HCT116 (cell line): Measurements from ENCODE around the gene TMEM187. TPM values are rescaled to one million over a fixed set of nuclear protein-coding genes. Genes with fewer than 3 reads are reported as not detected.

ENCODE experiments used
- ATAC-seq: fragments of 200-7000 bp; cut with Tn5 transposase; 2 replicates; pipeline ENCODE4 v1.9.1; 2020; ENCODE audit warnings: mild to moderate bottlenecking, moderate library complexity
- BruUV-seq: library from RNA; stranded (reverse); fragments of 400-500 nt; replicated peaks from 2 replicates; lab custom pipeline; 2021; lab: Mats Ljungman, UMichigan
- CTCF ChIA-PET: fragments of 300-600 bp; sonication (Branson Sonifier 250); formaldehyde crosslinking; loops from one replicate; lab custom pipeline; 2021; ENCODE audit warnings: antibody characterized with exemption; lab: Charles Lee
- POLR2A ChIA-PET: fragments of 300-600, 350-600 bp; sonication (Branson Sonifier 250); formaldehyde crosslinking; loops from one replicate; lab custom pipeline; 2021; ENCODE audit warnings: antibody characterized with exemption; lab: Charles Lee
- RAD21 ChIA-PET, 2 experiments: fragments of 300-600 bp; sonication (Branson Sonifier 250); formaldehyde crosslinking; loops; one replicate each; lab custom pipeline; 2023; ENCODE audit warnings: low total read pairs in 2 of 2; ENCODE audit not compliant: uncharacterized antibody in 2 of 2, unreplicated experiment in 2 of 2, low non-redundant PET in 1 of 2; lab: Charles Lee
- DNase-seq: peaks from one replicate; pipeline ENCODE4 v3.0.0-alpha.2; 2010; ENCODE audit warnings: low read depth, low spot score
- H2AFZ ChIP-seq: fragments of 200-600 bp; shearing (Covaris generic), sonication (generic); 2 replicates; pipeline ENCODE4 v1.6.1; 2017; ENCODE audit warnings: low read depth, mixed run types, mixed read lengths, antibody characterized with exemption, low read length; ENCODE audit not compliant: poor library complexity, severe bottlenecking
- H3K27ac ChIP-seq: 2 replicates; pipeline ENCODE4 v1.5.1; 2012; ENCODE audit warnings: low read depth, low read length
- H3K27me3 ChIP-seq: fragments of 200-600 bp; sonication (generic); 2 replicates; pipeline ENCODE4 v1.6.1; 2016; ENCODE audit warnings: mixed run types, low read length, mixed read lengths; ENCODE audit not compliant: insufficient read depth
- H3K36me3 ChIP-seq, 2 experiments: fragments of 200-500 bp in 1 of 2; fragments of 200-600 bp in 1 of 2; sonication (Bioruptor generic) in 1 of 2; sonication (generic) in 1 of 2; 2 replicates each; pipeline versions ENCODE4 v1.5.1 to v1.6.1; 2014 to 2016; ENCODE audit warnings: low read length in 2 of 2, inconsistent platforms in 1 of 2, mixed read lengths in 1 of 2, mixed run types in 1 of 2; ENCODE audit not compliant: insufficient read depth in 2 of 2, control insufficient read depth in 1 of 2
- H3K4me1 ChIP-seq, 2 experiments: fragments of 200-600 bp in 1 of 2; sonication (generic) in 1 of 2; 2 replicates each; pipeline versions ENCODE4 v1.5.1 to v1.6.1; 2012 to 2017; ENCODE audit warnings: low read length in 2 of 2, inconsistent platforms in 1 of 2, mild to moderate bottlenecking in 1 of 2, mixed read lengths in 1 of 2, mixed run types in 1 of 2, moderate library complexity in 1 of 2; ENCODE audit not compliant: insufficient read depth in 2 of 2, control insufficient read depth in 1 of 2
- H3K4me2 ChIP-seq: fragments of 200-600 bp; sonication (generic); 2 replicates; pipeline ENCODE4 v1.6.1; 2017; ENCODE audit warnings: mixed run types, low read length, mixed read lengths
- H3K4me3 ChIP-seq, 2 experiments: fragments of 200-600 bp in 1 of 2; sonication (generic) in 1 of 2; replicated peaks in 1 of 2; 2 replicates each; pipeline ENCODE4 v1.5.1; 2011 to 2016; ENCODE audit warnings: low read length in 2 of 2, control low read depth in 1 of 2, low read depth in 1 of 2, mild to moderate bottlenecking in 1 of 2, mixed read lengths in 1 of 2, mixed run types in 1 of 2
- H3K79me2 ChIP-seq: fragments of 200-600 bp; sonication (generic); 2 replicates; pipeline ENCODE4 v1.6.1; 2017; ENCODE audit warnings: mild to moderate bottlenecking, mixed run types, low read length, moderate library complexity, mixed read lengths; ENCODE audit not compliant: insufficient read depth
- H3K9ac ChIP-seq: fragments of 200-600 bp; sonication (generic); 2 replicates; pipeline ENCODE4 v1.6.1; 2016; ENCODE audit warnings: low read length, mixed read lengths
- H3K9me2 ChIP-seq: fragments of 200-600 bp; sonication (generic), shearing (Covaris generic); 2 replicates; pipeline ENCODE4 v1.6.1; 2017; ENCODE audit warnings: mixed run types, mild to moderate bottlenecking, moderate library complexity; ENCODE audit not compliant: insufficient read depth
- H3K9me3 ChIP-seq, 2 experiments: fragments of 200-500 bp in 1 of 2; fragments of 200-600 bp in 1 of 2; sonication (Bioruptor generic) in 1 of 2; sonication (generic) in 1 of 2; 2 replicates each; pipeline ENCODE4 v1.6.1; 2014 to 2017; ENCODE audit warnings: low read length in 2 of 2, mixed read lengths in 2 of 2, inconsistent platforms in 1 of 2, low read depth in 1 of 2, mild to moderate bottlenecking in 1 of 2, mixed run types in 1 of 2, moderate library complexity in 1 of 2; ENCODE audit not compliant: control insufficient read depth in 1 of 2, insufficient read depth in 1 of 2
- H4K20me1 ChIP-seq: fragments of 200-600 bp; sonication (generic), shearing (Covaris generic); 2 replicates; pipeline ENCODE4 v1.6.1; 2017; ENCODE audit warnings: mixed run types, mild to moderate bottlenecking, moderate library complexity; ENCODE audit not compliant: insufficient read depth
- EGR1 ChIP-seq: IDR thresholded peaks from 2 replicates; pipeline ENCODE4 v1.6.1; 2012; ENCODE audit warnings: low read depth
- ELF1 ChIP-seq: IDR thresholded peaks from 2 replicates; pipeline ENCODE4 v1.6.1; 2012; ENCODE audit warnings: low read depth, borderline replicate concordance
- EZH2phosphoT487 ChIP-seq: fragments of 200-600 bp; IDR thresholded peaks from 2 replicates; pipeline ENCODE4 v1.6.1; 2018; ENCODE audit warnings: antibody characterized with exemption, borderline replicate concordance
- FOSL1 ChIP-seq: IDR thresholded peaks from 2 replicates; pipeline ENCODE4 v1.6.1; 2012; ENCODE audit warnings: low read depth
- POLR2AphosphoS5 ChIP-seq: IDR thresholded peaks from 2 replicates; pipeline ENCODE4 v1.6.1; 2011; ENCODE audit warnings: mild to moderate bottlenecking, low read depth, low read length, moderate library complexity
- RAD21 ChIP-seq: IDR thresholded peaks from 2 replicates; pipeline ENCODE4 v1.6.1; 2012; ENCODE audit warnings: low read depth, mild to moderate bottlenecking
- SIN3A ChIP-seq: IDR thresholded peaks from 2 replicates; pipeline ENCODE4 v1.6.1; 2012; ENCODE audit warnings: low read depth
- SP1 ChIP-seq: IDR thresholded peaks from 2 replicates; pipeline ENCODE4 v1.6.1; 2012; ENCODE audit warnings: low read depth
- SRF ChIP-seq: IDR thresholded peaks from 2 replicates; pipeline ENCODE4 v1.6.1; 2012; ENCODE audit warnings: low read depth
- ZFX ChIP-seq: fragments of 450-650 bp; IDR thresholded peaks from 2 replicates; pipeline ENCODE4 v1.6.1; 2017
- ZNF274 ChIP-seq: fragments of 200-500 bp; sonication (Bioruptor generic); IDR thresholded peaks from 2 replicates; pipeline ENCODE4 v1.6.1; 2014; ENCODE audit warnings: mild to moderate bottlenecking, low read depth, low read length, inconsistent platforms
- intact Hi-C: fragments of 100-400 bp; cut with micrococcal nuclease; formaldehyde crosslinking; loops from 2 replicates; pipeline ENCODE4 v1.10.0; 2022
- total RNA-seq: library from RNA; stranded (reverse); gene quantifications from one replicate; pipeline ENCODE4 v1.2.1, GENCODE V29; 2021; ENCODE audit not compliant: unreplicated experiment
- TF ChIP-seq, protein P1 (sequence below): IDR thresholded peaks from 2 replicates; pipeline ENCODE4 v1.6.1; 2011; ENCODE audit warnings: mild to moderate bottlenecking, low read length, moderate library complexity; ENCODE audit not compliant: insufficient replicate concordance; ENCODE audit errors: extremely low read depth
- TF ChIP-seq, protein P2 (sequence below), 3 experiments: fragments of 200-600 bp in 1 of 3; sonication (generic) in 1 of 3; IDR thresholded peaks in 2 of 3; conservative IDR thresholded peaks in 1 of 3; 2 replicates each; pipeline ENCODE4 v1.5.1; 2012 to 2017; ENCODE audit warnings: low read depth in 2 of 3, low read length in 2 of 3, antibody characterized with exemption in 1 of 3, borderline replicate concordance in 1 of 3, control low read depth in 1 of 3, mild to moderate bottlenecking in 1 of 3, mixed read lengths in 1 of 3, mixed run types in 1 of 3, moderate library complexity in 1 of 3; ENCODE audit not compliant: insufficient read depth in 1 of 3

The TMEM187 gene
- total RNA-seq, 1 experiment from 2014 or later = 12.6 TPM

DNA sequence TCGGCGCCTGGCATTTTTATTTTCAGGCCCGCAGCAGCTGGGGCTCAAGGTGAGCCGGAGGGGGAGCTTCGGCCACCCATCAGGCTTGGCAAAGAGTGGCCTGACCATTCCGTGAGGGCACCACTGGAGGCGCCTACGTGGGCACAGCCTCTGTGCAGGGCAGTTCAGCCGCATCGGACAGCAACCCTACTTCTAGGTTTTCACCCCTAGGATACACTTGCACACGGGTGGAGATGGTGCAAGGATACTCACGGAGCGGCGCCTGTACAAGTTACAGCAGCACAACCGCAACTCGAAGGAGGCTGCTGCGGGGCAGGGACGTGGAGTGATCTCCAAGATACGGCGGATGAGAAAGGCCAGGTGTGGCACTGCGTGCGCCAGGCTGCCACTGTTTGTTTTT is 11.8 kb upstream of the TMEM187 start:
- Histone ChIP-seq H3K9me2 (no peaks in the 10 kb centered on the region), H3K4me3 (no peak overlapping the region), H3K79me2 (peaks cover 46% of the 10 kb centered on the region), H3K27me3 (no peaks in the 10 kb centered on the region), H2AFZ (no peak overlapping the region), H3K4me2 (no peak overlapping the region), H3K9ac (no peak overlapping the region), H4K20me1 (no peaks in the 10 kb centered on the region), H3K9me3 (no peaks in the 10 kb centered on the region), H3K27ac (no peak overlapping the region), H3K36me3 (peaks cover 10 to 15% of the 10 kb centered on the region in 2 experiments; a peak in 3 of 4 replicates), H3K4me1 (no peaks in the 10 kb centered on the region)
- TF ChIP-seq ZFX (no peak), ZNF274 (no peak)
- ChIA-PET POLR2A (no interaction called here), RAD21 (no interaction called here), CTCF (interaction anchor here (1.5 kb wide), 1 partner anchor 13 kb away, joined by 4 read pairs; no protein-coding TSS in a partner anchor)
- DNase-seq = no peak
- intact Hi-C loops = no loop called here
- no TSS peak for BruUV-seq
- no peak for ATAC-seq

DNA sequence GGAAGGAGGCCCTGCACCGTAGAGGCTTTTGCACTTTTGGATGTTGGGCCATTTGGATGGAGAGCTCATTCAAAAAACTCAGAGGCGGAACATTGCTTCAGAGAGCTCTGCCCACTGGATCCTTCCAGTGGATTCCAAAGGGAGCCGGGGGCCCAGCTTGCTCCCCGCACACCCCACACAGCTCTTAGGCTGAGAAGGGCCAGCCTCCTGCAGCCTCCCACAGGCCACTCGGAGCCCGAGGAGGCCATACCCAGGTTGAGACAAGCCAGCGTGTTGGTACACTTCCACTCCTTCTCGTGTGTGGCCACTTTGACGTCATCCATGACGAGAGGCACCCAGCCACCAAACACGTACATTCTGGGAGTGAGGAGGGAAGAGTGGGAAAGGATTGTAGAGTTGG is 11.3 kb upstream of the TMEM187 start:
- Histone ChIP-seq H3K27me3 (no peaks in the 10 kb centered on the region), H3K9ac (no peak overlapping the region), H3K9me3 (no peaks in the 10 kb centered on the region)
- no peak for TF ChIP-seq SRF
- no peak for TF ChIP-seq ZNF274
- TF ChIP-seq, protein P1, sequence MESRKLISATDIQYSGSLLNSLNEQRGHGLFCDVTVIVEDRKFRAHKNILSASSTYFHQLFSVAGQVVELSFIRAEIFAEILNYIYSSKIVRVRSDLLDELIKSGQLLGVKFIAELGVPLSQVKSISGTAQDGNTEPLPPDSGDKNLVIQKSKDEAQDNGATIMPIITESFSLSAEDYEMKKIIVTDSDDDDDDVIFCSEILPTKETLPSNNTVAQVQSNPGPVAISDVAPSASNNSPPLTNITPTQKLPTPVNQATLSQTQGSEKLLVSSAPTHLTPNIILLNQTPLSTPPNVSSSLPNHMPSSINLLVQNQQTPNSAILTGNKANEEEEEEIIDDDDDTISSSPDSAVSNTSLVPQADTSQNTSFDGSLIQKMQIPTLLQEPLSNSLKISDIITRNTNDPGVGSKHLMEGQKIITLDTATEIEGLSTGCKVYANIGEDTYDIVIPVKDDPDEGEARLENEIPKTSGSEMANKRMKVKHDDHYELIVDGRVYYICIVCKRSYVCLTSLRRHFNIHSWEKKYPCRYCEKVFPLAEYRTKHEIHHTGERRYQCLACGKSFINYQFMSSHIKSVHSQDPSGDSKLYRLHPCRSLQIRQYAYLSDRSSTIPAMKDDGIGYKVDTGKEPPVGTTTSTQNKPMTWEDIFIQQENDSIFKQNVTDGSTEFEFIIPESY = no peak
- no peak for TF ChIP-seq EZH2phosphoT487
- no peak for TF ChIP-seq FOSL1
- TF ChIP-seq SP1 = no peak
- TF ChIP-seq POLR2AphosphoS5 = no peak
- TF ChIP-seq ELF1 = no peak
- no peak for TF ChIP-seq ZFX
- no peak for TF ChIP-seq RAD21
- TF ChIP-seq, protein P2, sequence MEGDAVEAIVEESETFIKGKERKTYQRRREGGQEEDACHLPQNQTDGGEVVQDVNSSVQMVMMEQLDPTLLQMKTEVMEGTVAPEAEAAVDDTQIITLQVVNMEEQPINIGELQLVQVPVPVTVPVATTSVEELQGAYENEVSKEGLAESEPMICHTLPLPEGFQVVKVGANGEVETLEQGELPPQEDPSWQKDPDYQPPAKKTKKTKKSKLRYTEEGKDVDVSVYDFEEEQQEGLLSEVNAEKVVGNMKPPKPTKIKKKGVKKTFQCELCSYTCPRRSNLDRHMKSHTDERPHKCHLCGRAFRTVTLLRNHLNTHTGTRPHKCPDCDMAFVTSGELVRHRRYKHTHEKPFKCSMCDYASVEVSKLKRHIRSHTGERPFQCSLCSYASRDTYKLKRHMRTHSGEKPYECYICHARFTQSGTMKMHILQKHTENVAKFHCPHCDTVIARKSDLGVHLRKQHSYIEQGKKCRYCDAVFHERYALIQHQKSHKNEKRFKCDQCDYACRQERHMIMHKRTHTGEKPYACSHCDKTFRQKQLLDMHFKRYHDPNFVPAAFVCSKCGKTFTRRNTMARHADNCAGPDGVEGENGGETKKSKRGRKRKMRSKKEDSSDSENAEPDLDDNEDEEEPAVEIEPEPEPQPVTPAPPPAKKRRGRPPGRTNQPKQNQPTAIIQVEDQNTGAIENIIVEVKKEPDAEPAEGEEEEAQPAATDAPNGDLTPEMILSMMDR (IDR thresholded peaks at IDR 0.05 in 2 of 3, conservative IDR thresholded peaks at IDR 0.05 in 1 of 3; ENCODE audit: borderline replicate concordance in 1 of 3, insufficient read depth in 1 of 3, low read depth in 2 of 3, low read length in 2 of 3) = no peak
- TF ChIP-seq SIN3A = no peak
- TF ChIP-seq EGR1 = no peak
- TF ChIP-seq, all 23 proteins: peak for 0
- no peaks in the 10 kb centered on the region for H3K4me1 ChIP-seq
- H4K20me1 ChIP-seq = no peaks in the 10 kb centered on the region
- H3K79me2 ChIP-seq = peaks cover 51% of the 10 kb centered on the region
- H2AFZ ChIP-seq = no peak overlapping the region
- ATAC-seq = no peak
- H3K9me2 ChIP-seq = no peaks in the 10 kb centered on the region
- H3K4me2 ChIP-seq = no peak overlapping the region
- ChIA-PET CTCF (interaction anchor here (1.5 kb wide), 1 partner anchor 14 kb away, joined by 4 read pairs; no protein-coding TSS in a partner anchor), POLR2A (no interaction called here), RAD21 (no interaction called here)
- peaks cover 10 to 15% of the 10 kb centered on the region in 2 experiments; a peak in 3 of 4 replicates for H3K36me3 ChIP-seq
- H3K4me3 ChIP-seq = no peak overlapping the region
- no peak for DNase-seq
- no peak overlapping the region for H3K27ac ChIP-seq
- intact Hi-C loops = no loop called here
- BruUV-seq = no TSS peak
